Mucosa of descending colon (tissue), 3 donors: ENCODE measurements around the gene RNF17. TPM values are rescaled to one million over a fixed set of nuclear protein-coding genes. Genes with fewer than 3 reads are reported as not detected.

Experiments used
- ATAC-seq: fragments of 200-7000 bp; cut with Tn5 transposase; one replicate; pipeline ENCODE4 v1.9.1; 2020; ENCODE audit warnings: mild to moderate bottlenecking, moderate library complexity
- DNase-seq, 3 donors: peaks; one replicate each; pipeline ENCODE4 v3.0.0-alpha.2; 2020
- H3K36me3 ChIP-seq: fragments of 200-600 bp; one replicate; pipeline ENCODE4 v1.8.0; 2021; ENCODE audit warnings: low read depth, mild to moderate bottlenecking
- H3K4me1 ChIP-seq: fragments of 200-600 bp; one replicate; pipeline ENCODE4 v1.8.0; 2021; ENCODE audit warnings: low read depth, mild to moderate bottlenecking
- H3K4me3 ChIP-seq: fragments of 200-600 bp; one replicate; pipeline ENCODE4 v1.8.0; 2021; ENCODE audit warnings: mild to moderate bottlenecking
- H3K9me3 ChIP-seq: fragments of 200-600 bp; one replicate; pipeline ENCODE4 v1.8.0; 2021; ENCODE audit warnings: mild to moderate bottlenecking
- CTCF ChIP-seq: fragments of 200-600 bp; IDR thresholded peaks from one replicate; pipeline ENCODE4 v1.8.0; 2022; ENCODE audit warnings: antibody characterized with exemption, mild to moderate bottlenecking
- intact Hi-C, 2 donors: fragments of 100-400 bp; cut with DNase I in 1 of 2; cut with micrococcal nuclease in 1 of 2; formaldehyde crosslinking; loops; one replicate each; pipeline versions ENCODE4 v1.11.0 to v1.11.1; 2022; cut with DNase I, micrococcal nuclease
- total RNA-seq, 3 donors: library from RNA; stranded (reverse); fragmentation: NEBNext Ultra II Directional in 2 of 3; extraction: Animal tissue kit (Norgen Biotek cat#: 25700) in 2 of 3; gene quantifications; one replicate each; pipeline versions ENCODE4 v1.2.1 to v1.2.4, GENCODE V29; 2021 to 2023
- donor health status: DM: no; HTN: no; CAD: no; lungs with moderate emphysema.
- donor health status: DM: no; HTN: no; CAD: no.
- donor health status: DM: no; HTN: yes; CAD: no.

Gene RNF17
- total RNA-seq, 3 donors from 2014 or later: not detected

- Histone ChIP-seq H3K9me3 (no peaks in the 10 kb centered on the region), H3K4me3 (no peak overlapping the region), H3K36me3 (no peaks in the 10 kb centered on the region), H3K4me1 (no peaks in the 10 kb centered on the region)
- DNase-seq (no peak), ATAC-seq (no peak)
- no peak for TF ChIP-seq CTCF
- intact Hi-C loops: no loop called here
These were observed 135.6 kb downstream of the RNF17 start for GRCh38 chr13:24899601-24900000.

GRCh38 chr13:24900507-24900906 is 136.5 kb downstream of the RNF17 start:
- H3K9me3 ChIP-seq: no peaks in the 10 kb centered on the region
- ATAC-seq (no peak), DNase-seq (no peak)
- TF ChIP-seq CTCF: no peak
- no peaks in the 10 kb centered on the region for H3K4me1 ChIP-seq
- no peak overlapping the region for H3K4me3 ChIP-seq
- intact Hi-C loops: no loop called here
- H3K36me3 ChIP-seq: no peaks in the 10 kb centered on the region

- intact Hi-C loops: no loop called here
- ATAC-seq (no peak), DNase-seq (no peak)
- H3K9me3 ChIP-seq: no peaks in the 10 kb centered on the region
- no peaks in the 10 kb centered on the region for H3K36me3 ChIP-seq
- no peak overlapping the region for H3K4me3 ChIP-seq
- no peaks in the 10 kb centered on the region for H3K4me1 ChIP-seq
- no peak for TF ChIP-seq CTCF
These were observed 141.3 kb downstream of the RNF17 start for GRCh38 chr13:24905242-24905641.

- Histone ChIP-seq H3K4me3 (no peak overlapping the region), H3K4me1 (peaks cover 5% of the 10 kb centered on the region), H3K36me3 (no peaks in the 10 kb centered on the region), H3K9me3 (no peaks in the 10 kb centered on the region)
- TF ChIP-seq CTCF: no peak
- DNase-seq (no peak), ATAC-seq (no peak)
- intact Hi-C loops: no loop called here
These were observed 142.3 kb downstream of the RNF17 start for GRCh38 chr13:24906268-24906667.

- TF ChIP-seq CTCF: no peak
- Histone ChIP-seq H3K4me3 (no peak overlapping the region), H3K9me3 (no peaks in the 10 kb centered on the region), H3K36me3 (no peaks in the 10 kb centered on the region), H3K4me1 (peaks cover 5% of the 10 kb centered on the region)
- DNase-seq (peak in 2 of 3 donors; percentile 55 to 72), ATAC-seq (peak; percentile 85)
- intact Hi-C loops: no loop called here
These were observed 146.6 kb downstream of the RNF17 start for GRCh38 chr13:24910502-24911132.
